ENCODE measurements around the gene ILF2. TPM values are rescaled to one million over a fixed set of nuclear protein-coding genes. Genes with fewer than 3 reads are reported as not detected.
"Not testable (repeated sequence)": the region's sequence is repeated elsewhere in the genome, so short reads cannot be mapped to it uniquely, and the experiment has no call there.

Gene ILF2
- polyA plus RNA-seq, 4 donors: 273 to 319 (median 288) TPM

GRCh38 chr1:153651771-153652170, 19.0 kb downstream of the ILF2 start:
- no peak for DNase-seq (ENCODE audit: low read depth in 4 of 4, low spot score in 2 of 4)

DNA sequence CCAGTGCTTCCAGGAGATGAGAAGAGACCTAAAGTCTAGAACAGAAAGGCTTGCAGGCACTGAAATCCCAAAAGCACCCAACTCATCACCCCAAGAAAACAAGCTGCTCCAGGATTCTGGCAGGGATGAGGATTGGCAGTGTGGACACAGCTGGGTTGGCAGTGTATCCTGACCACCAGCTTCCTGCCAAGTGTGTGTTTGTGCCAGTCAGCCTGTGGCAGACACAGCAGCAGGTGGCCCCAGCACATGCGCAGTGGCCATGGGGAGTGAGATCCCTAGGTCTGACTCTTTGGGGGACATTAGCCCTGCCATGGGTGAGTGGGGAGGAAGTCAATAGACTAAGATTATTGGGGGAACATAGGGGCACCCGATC, 20.9 kb downstream of the ILF2 start:
- no peak for DNase-seq (ENCODE audit: low read depth in 4 of 4, low spot score in 2 of 4)

- no peak for DNase-seq (ENCODE audit: low read depth in 4 of 4, low spot score in 2 of 4)
Measured at GRCh38 chr1:153649137-153649862, 21.5 kb downstream of the ILF2 start.

GRCh38 chr1:153648000-153648643, 22.7 kb downstream of the ILF2 start:
- DNase-seq (ENCODE audit: low read depth in 4 of 4, low spot score in 2 of 4): no peak

- no peak for DNase-seq (ENCODE audit: low read depth in 4 of 4, low spot score in 2 of 4)
Measured at GRCh38 chr1:153647346-153647714, 23.5 kb downstream of the ILF2 start.

GRCh38 chr1:153646672-153647345, 24.0 kb downstream of the ILF2 start:
- no peak for DNase-seq (ENCODE audit: low read depth in 4 of 4, low spot score in 2 of 4)

DNA sequence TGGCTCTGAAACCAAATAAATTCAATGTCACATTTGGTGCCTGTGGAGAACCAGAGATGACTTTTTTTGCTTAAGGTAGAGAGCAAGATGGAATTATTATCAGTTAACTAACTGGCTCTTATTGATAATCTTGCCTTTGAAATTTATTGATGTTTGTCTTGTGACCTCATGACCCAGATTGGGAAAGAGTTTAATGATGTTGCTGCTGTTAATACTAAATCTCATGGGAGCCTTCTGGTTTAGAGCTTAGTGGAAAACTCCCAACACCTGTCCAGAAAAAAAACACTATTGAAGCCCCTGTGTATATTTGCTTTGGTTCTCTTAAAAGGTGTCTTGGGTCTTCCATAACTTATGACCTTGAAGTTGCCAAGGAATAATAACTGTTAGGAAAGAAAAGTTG, 27.0 kb downstream of the ILF2 start:
- no peak for DNase-seq (ENCODE audit: low read depth in 4 of 4, low spot score in 2 of 4)

DNA sequence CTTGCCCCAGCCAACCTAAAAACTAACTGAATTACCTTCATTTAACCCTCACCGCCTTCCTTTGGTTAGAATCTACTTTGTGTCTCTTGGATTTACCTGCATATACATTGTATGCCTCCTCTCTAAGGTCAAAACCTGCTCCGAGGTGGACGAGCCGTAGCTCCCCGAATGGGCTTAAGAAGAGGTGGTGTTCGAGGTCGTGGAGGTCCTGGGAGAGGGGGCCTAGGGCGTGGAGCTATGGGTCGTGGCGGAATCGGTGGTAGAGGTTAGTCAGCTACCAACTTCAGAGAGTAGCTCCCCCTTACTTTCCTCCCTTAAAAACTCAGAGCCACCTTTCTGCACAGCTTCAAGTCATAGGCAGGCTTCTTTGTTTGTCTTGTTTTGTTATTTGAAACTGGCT, 27.7 kb downstream of the ILF2 start:
- DNase-seq (ENCODE audit: low read depth in 4 of 4, low spot score in 2 of 4): no peak

DNA sequence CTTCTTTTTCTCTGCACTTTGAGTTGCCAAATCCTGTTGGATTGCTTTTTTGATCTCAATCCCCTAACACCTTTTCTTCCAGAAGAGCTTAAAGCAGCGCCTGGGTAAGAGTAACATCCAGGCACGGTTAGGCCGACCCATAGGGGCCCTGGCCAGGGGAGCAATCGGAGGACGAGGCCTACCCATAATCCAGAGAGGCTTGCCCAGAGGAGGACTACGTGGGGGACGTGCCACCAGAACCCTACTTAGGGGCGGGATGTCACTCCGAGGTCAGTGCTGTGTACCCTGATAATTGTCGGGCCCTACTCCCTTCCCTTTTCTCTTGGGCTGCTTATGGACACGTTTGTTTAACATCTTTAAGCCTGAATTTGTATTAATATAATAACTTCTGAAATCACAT, 28.6 kb downstream of the ILF2 start:
- no peak for DNase-seq (ENCODE audit: low read depth in 4 of 4, low spot score in 2 of 4)

- DNase-seq (ENCODE audit: low read depth in 4 of 4, low spot score in 2 of 4): no peak
Measured at GRCh38 chr1:153640861-153641260, 29.9 kb downstream of the ILF2 start.

GRCh38 chr1:153640213-153640612, 30.6 kb downstream of the ILF2 start:
- not testable (repeated sequence) for DNase-seq (ENCODE audit: low read depth in 4 of 4, low spot score in 2 of 4)

- DNase-seq (ENCODE audit: low read depth in 4 of 4, low spot score in 2 of 4): no peak
Measured at GRCh38 chr1:153639280-153639679, 31.5 kb downstream of the ILF2 start.

- DNase-seq (ENCODE audit: low read depth in 4 of 4, low spot score in 2 of 4): no peak
Measured at GRCh38 chr1:153638261-153638660, 32.5 kb downstream of the ILF2 start.

DNA sequence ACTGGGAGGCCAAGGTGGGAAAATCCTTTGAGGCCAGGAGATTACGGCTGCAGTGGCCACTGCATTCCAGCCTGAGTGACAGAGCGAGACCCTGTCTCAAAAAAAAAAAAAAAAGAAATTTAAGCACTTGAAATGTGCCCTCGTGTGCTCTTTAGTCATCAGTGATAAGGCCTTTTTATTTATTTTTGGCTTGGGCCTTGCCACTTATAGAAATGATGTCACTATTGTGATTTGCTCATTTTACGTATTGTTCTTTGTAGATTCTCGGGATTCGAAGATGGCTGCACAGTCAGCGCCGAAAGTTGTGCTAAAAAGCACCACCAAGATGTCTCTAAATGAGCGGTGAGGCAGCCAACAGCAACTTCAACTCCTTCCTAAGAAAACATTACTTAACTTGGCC, 34.5 kb downstream of the ILF2 start:
- no peak for DNase-seq (ENCODE audit: low read depth in 4 of 4, low spot score in 2 of 4)

GRCh38 chr1:153635872-153636271, 34.9 kb downstream of the ILF2 start:
- DNase-seq (ENCODE audit: low read depth in 4 of 4, low spot score in 2 of 4): no peak

GRCh38 chr1:153633754-153634665, 36.8 kb downstream of the ILF2 start, which contains the start of gene CHTOP:
CHTOP (plus strand) TSS chr1:153634066; CDS start chr1:153636589, 2,523 bp downstream.
- DNase-seq (ENCODE audit: low read depth in 4 of 4, low spot score in 2 of 4): peak; percentile 96 to 98 (median 96)

DNA sequence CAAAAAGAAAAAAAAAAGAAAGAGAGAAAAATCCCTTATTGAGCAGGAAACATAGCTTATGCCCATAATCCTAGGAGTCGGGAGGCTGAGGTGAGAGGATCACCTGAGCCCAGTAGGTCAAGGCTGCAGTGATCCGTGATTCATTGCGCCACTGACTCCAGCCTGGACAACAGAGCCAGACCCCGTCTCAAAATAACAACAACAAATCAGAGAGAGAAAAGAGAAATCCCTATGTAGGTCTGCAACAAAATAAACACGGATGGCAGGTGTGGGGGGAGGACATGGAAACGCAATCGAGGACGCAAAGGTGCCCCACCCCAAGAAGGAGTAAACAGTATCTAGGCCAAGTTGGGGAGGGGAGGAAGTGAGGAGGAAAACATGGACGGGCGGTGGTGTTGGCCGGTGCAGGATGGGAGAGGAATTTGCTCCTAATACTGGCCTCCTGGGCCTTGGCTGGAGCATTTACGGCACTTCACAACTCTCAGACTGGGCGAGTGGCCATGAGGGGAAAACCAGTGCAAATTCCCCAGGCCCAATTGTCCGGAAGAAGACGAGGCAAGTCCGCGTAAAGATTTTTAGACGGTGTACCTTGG, 37.5 kb downstream of the ILF2 start:
- no peak for DNase-seq (ENCODE audit: low read depth in 4 of 4, low spot score in 2 of 4)

- DNase-seq (ENCODE audit: low read depth in 4 of 4, low spot score in 2 of 4): no peak
Measured at GRCh38 chr1:153631047-153632022, 39.5 kb downstream of the ILF2 start.

DNA sequence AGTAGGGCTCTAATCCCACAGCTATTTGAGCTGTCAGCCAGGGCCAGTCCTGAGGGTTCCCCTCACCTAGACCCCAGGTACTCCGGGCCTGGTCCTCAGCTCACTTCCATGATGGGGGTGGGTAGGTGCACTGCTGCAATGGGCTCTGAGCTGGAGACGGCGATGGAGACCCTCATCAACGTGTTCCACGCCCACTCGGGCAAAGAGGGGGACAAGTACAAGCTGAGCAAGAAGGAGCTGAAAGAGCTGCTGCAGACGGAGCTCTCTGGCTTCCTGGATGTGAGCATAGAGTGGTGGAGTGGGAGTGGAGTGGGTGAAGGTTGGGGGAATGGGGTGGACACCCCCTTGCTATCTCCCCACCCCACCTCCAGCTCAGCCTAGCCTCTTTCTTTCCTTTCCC, 40.4 kb downstream of the ILF2 start:
- no peak for DNase-seq (ENCODE audit: low read depth in 4 of 4, low spot score in 2 of 4)
